ENCODE results near the gene DEPDC5.

DNA sequence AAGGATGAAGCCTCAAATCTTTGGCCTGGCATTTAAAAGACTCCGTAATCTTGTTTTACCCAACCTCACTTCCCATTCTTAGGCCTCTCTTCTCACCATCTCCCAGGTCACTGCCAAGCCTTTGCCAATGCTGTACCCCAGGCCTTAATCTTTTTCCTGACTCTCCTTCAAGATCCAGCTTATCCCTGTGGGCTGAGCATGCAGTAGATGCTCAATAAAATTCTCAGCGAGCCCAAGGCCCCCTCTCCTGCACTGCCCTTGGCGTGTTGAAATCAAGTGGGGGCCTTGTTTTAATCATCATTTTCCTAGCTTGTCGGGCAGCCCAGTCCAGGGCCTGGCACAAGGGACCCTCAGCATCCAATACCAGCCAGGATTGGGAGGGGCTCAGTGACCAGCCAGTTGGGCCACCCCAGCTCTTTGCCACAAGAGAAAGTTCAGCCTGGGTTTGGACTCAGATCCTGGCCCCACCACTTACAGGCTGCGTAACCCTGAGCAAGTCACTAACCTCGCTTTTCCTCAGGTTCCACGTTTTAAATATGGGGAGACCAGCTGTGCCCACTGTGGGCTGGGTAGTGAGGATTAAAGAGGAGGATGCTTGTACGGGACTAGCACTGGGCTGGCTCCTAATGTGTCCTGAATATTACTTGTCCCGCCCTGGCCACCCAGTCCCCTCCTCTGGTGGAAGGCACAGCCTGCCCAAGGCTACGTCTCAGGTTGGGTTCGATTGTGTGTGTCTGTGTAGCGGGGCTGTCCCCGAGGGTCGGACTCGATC is 189.6 kb downstream of the DEPDC5 start:
- no peak for TF ChIP-seq POLR2A (IDR thresholded peaks at IDR 0.05; ENCODE audit: low read depth, low read length)
- no peak for TF ChIP-seq POLR2AphosphoS5 (IDR thresholded peaks at IDR 0.05; ENCODE audit: low read depth, low read length)
- TF ChIP-seq TAF1 (IDR thresholded peaks at IDR 0.05; ENCODE audit: borderline replicate concordance, low read depth, low read length): no peak
